ENCODE measurements around the gene KRAS.

KRAS gene

DNA sequence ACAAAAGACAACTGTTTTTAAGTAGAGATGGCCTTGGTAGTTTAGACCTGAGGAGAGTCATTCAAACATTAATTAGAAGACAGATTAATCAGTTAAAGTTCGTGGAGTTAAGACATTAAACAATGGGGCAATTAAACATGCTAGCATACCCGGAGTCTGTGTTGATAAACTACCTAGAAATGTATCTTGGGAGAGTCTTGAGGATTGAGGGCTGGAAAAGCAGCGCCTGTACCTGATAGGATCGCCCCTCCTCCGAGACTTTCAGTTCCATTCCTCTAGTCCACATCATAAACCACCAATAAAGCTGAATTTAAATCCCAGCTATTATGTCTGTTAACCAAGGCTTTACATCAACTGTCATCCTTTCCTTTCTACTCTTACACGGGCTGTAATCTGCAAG, 1.0 kb upstream of the KRAS start:
- TF ChIP-seq, protein P1, sequence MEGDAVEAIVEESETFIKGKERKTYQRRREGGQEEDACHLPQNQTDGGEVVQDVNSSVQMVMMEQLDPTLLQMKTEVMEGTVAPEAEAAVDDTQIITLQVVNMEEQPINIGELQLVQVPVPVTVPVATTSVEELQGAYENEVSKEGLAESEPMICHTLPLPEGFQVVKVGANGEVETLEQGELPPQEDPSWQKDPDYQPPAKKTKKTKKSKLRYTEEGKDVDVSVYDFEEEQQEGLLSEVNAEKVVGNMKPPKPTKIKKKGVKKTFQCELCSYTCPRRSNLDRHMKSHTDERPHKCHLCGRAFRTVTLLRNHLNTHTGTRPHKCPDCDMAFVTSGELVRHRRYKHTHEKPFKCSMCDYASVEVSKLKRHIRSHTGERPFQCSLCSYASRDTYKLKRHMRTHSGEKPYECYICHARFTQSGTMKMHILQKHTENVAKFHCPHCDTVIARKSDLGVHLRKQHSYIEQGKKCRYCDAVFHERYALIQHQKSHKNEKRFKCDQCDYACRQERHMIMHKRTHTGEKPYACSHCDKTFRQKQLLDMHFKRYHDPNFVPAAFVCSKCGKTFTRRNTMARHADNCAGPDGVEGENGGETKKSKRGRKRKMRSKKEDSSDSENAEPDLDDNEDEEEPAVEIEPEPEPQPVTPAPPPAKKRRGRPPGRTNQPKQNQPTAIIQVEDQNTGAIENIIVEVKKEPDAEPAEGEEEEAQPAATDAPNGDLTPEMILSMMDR (IDR thresholded peaks at IDR 0.05; ENCODE audit: low read depth, low read length, missing control alignments) = no peak
- peak overlapping the region; percentile 88 for H3K4me3 ChIP-seq (ENCODE audit: low read depth, low read length)

DNA sequence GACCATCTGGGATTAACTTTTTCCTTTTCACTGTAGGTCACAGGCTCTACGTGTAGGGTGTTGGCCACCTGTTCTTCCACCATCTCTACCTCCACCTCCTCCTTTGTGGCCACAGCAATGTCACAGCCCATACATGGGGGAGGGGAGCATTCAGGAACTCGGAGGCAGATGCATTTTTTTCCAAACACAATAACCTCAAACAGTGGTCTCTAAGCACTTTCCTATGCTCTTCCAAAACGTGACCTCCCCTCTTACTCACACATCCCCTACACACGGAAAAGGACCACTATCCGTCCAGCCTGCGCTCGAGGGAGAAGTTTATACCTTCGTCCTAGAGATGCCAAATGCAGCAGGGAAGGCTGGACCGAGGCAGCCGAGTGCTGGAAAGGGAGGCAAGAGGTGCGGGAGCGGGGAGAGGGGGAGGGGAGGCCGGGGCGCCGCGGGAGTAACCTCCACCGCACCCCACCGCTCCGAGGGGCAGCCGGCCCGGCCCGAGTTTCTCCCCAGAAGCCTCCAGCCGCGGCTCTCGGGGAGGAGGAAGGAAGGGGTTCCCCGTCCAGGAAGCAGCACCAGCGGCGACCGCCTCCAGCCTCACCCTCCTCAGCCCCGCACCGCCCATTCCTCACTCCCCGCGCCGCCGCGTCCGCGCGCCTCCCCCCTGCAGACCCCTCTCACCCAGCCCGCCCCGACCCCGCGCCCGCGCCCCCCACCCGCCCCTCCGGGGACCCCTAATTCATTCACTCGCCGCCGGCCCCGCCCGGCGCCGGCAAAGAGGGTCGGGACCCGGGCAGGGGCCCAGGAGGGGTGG, 594 bp downstream of the KRAS start:
- TF ChIP-seq, protein P1 (IDR thresholded peaks at IDR 0.05; ENCODE audit: low read depth, low read length, missing control alignments) = no peak
- no peak for DNase-seq (ENCODE audit: low read depth)
- in situ Hi-C loops (cut with HindIII; ENCODE audit: low sequenced_read_pairs) = no loop called here

More for the DNA sequence above, 1.0 kb upstream of the KRAS start:
- no peak for DNase-seq (ENCODE audit: low read depth)
- in situ Hi-C loops (cut with HindIII; ENCODE audit: low sequenced_read_pairs) = no loop called here

DNA sequence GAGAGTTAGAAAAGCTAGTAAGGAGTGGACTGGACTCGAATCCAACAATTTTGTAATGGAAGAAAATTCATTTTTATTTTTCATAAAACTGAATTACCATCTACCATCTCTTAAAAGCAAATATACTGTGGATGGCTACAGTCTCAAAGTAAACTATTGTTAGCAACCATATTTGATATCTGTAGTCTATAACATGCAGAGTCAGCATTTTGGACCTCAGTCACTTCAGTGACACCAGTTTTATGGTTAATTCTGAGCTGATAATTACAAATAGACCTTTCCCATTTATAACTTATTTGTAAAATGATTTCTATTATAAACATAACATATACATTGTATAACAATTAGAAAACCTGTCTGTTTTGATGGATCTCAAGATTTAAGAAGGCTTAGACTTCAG, 2.0 kb downstream of the KRAS start:
- no peak for DNase-seq (ENCODE audit: low read depth)
- TF ChIP-seq, protein P1 (IDR thresholded peaks at IDR 0.05; ENCODE audit: low read depth, low read length, missing control alignments) = no peak
- in situ Hi-C loops (cut with HindIII; ENCODE audit: low sequenced_read_pairs) = no loop called here
- no peak overlapping the region for H3K4me3 ChIP-seq (ENCODE audit: low read depth, low read length)

More for the DNA sequence above, 594 bp downstream of the KRAS start:
- H3K4me3 ChIP-seq (ENCODE audit: low read depth, low read length) = peak overlapping the region; percentile 88

DNA sequence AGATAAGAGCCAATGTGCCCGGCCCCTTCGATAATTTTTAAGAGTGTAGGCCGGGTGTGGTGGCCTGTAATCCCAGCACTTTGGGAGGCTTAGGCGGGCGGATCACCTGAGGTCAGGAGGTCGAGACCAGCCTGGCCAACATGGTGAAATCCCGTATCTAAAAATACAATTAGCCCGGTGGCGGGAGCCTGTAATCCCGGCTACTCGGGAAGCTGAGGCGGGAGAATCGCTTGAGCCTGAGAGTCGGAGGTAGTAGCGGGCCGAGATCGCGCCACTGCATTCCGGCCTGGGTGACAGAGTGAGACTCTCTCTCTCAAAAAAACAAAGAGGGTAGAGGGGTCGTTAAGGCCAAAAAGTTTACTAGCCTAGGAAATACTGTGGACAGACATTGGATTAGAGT, 2.6 kb downstream of the KRAS start:
- TF ChIP-seq, protein P1 (IDR thresholded peaks at IDR 0.05; ENCODE audit: low read depth, low read length, missing control alignments) = no peak
- H3K4me3 ChIP-seq (ENCODE audit: low read depth, low read length) = no peak overlapping the region
- DNase-seq (ENCODE audit: low read depth) = no peak
- in situ Hi-C loops (cut with HindIII; ENCODE audit: low sequenced_read_pairs) = no loop called here

DNA sequence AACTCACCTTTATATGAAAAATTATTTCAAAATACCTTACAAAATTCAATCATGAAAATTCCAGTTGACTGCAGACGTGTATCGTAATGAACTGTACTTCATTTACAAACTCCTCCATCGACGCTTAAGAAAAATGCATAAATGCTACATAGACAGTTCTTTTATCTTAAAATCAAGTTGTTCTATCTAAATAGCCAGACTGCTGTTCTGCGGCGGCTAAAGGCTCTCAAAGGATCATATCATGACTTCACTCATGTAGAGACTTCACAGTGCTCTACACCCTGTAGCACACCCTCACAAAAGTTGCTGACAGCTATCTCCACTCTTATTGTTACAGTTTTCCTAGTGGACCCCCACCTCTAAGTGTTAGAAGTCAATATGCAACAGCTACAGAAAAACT, 5.2 kb downstream of the KRAS start:
- TF ChIP-seq, protein P1 (IDR thresholded peaks at IDR 0.05; ENCODE audit: low read depth, low read length, missing control alignments) = no peak
- DNase-seq (ENCODE audit: low read depth) = no peak
- in situ Hi-C loops (cut with HindIII; ENCODE audit: low sequenced_read_pairs) = no loop called here
- no peak overlapping the region for H3K4me3 ChIP-seq (ENCODE audit: low read depth, low read length)

DNA sequence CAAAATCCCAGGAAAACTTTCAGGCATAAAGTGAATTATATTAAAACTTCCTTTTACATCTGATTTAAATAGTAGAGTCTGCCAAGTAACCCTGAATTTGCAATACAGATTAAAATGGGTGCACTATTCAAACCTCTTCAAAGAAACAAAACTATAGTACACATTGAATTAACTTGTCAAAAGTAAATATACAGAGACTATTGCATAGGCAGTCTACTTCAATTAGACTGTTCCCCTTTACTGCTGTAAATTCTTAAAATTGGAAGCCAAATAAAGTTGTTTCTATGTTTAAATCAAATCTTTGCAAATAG, 7.1 kb downstream of the KRAS start:
- in situ Hi-C loops (cut with HindIII; ENCODE audit: low sequenced_read_pairs) = no loop called here
- no peak overlapping the region for H3K4me3 ChIP-seq (ENCODE audit: low read depth, low read length)
- DNase-seq (ENCODE audit: low read depth) = no peak
- TF ChIP-seq, protein P1 (IDR thresholded peaks at IDR 0.05; ENCODE audit: low read depth, low read length, missing control alignments) = no peak
